HepG2 (cell line): ENCODE measurements around the gene S100P. TPM values are rescaled to one million over a fixed set of nuclear protein-coding genes. Genes with fewer than 3 reads are reported as not detected.
A peak's percentile ranks its signal among the peaks of the same experiment; 100 is the strongest.

Source experiments
- ARID3A ChIP-seq: IDR thresholded peaks from 2 replicates; pipeline ENCODE4 v1.6.1; 2012; ENCODE audit warnings: low read depth, low read length, improper control_type of control experiment
- ARNT2 ChIP-seq: sonication (generic); formaldehyde crosslinking; IDR thresholded peaks from 2 replicates; pipeline ENCODE4 v1.8.0; 2022; ENCODE audit warnings: mild to moderate bottlenecking, low read depth, missing genetic modification reagents, moderate library complexity
- CTCF ChIP-seq: sonication (generic); formaldehyde crosslinking; IDR thresholded peaks from 2 replicates; pipeline ENCODE4 v1.5.0; 2020; ENCODE audit warnings: mild to moderate bottlenecking, missing genetic modification reagents, moderate library complexity
- ELK4 ChIP-seq: sonication (generic); formaldehyde crosslinking; IDR thresholded peaks from 2 replicates; pipeline ENCODE4 v1.9.0; 2021; ENCODE audit warnings: missing genetic modification reagents, borderline replicate concordance
- GMEB1 ChIP-seq: sonication (generic); formaldehyde crosslinking; IDR thresholded peaks from 2 replicates; pipeline ENCODE4 v1.5.1; 2020; ENCODE audit warnings: missing genetic modification reagents, mild to moderate bottlenecking, borderline replicate concordance
- KDM5B ChIP-seq: sonication (generic); formaldehyde crosslinking; IDR thresholded peaks from 2 replicates; pipeline ENCODE4 v1.4.0; 2020; ENCODE audit warnings: missing genetic modification reagents, mild to moderate bottlenecking, borderline replicate concordance
- KMT2B ChIP-seq: IDR thresholded peaks from 2 replicates; pipeline ENCODE4 v1.6.1; 2016; ENCODE audit warnings: missing genetic modification reagents, missing compliant biosample characterization
- PHF5A ChIP-seq: IDR thresholded peaks from one replicate; pipeline ENCODE4 v1.6.1; 2018; ENCODE audit warnings: low read depth, missing genetic modification reagents; ENCODE audit not compliant: unreplicated experiment
- REPIN1 ChIP-seq: sonication (generic); formaldehyde crosslinking; IDR thresholded peaks from 2 replicates; pipeline ENCODE4 v1.8.0; 2022; ENCODE audit warnings: missing genetic modification reagents, low read depth, mild to moderate bottlenecking, borderline replicate concordance
- SOX13 ChIP-seq, 3 experiments: fragments of 450-650 bp in 1 of 3; sonication (generic) in 1 of 3; formaldehyde crosslinking in 1 of 3; IDR thresholded peaks in 2 of 3; conservative IDR thresholded peaks in 1 of 3; 2 replicates each; pipeline versions ENCODE4 v1.5.0 to v1.6.1; 2016 to 2020; ENCODE audit warnings: antibody characterized with exemption in 1 of 3, mild to moderate bottlenecking in 1 of 3, missing compliant biosample characterization in 1 of 3, missing genetic modification reagents in 1 of 3, moderate library complexity in 1 of 3
- TOE1 ChIP-seq: sonication (generic); formaldehyde crosslinking; IDR thresholded peaks from 2 replicates; pipeline ENCODE4 v1.4.0; 2020; ENCODE audit warnings: mild to moderate bottlenecking, missing genetic modification reagents
- ZBTB14 ChIP-seq: sonication (generic); formaldehyde crosslinking; IDR thresholded peaks from 2 replicates; pipeline ENCODE4 v1.4.0; 2020; ENCODE audit warnings: missing genetic modification reagents
- ZBTB42 ChIP-seq: sonication (generic); formaldehyde crosslinking; IDR thresholded peaks from 2 replicates; pipeline ENCODE4 v1.5.0; 2020; ENCODE audit warnings: mild to moderate bottlenecking, missing genetic modification reagents
- ZNF256 ChIP-seq: sonication (generic); formaldehyde crosslinking; conservative IDR thresholded peaks from 2 replicates; pipeline ENCODE4 v1.4.0; 2020; ENCODE audit warnings: missing genetic modification reagents
- ZNF333 ChIP-seq: sonication (generic); formaldehyde crosslinking; IDR thresholded peaks from 2 replicates; pipeline ENCODE4 v1.4.0; 2020; ENCODE audit warnings: mild to moderate bottlenecking, missing genetic modification reagents, borderline replicate concordance
- ZNF749 ChIP-seq: sonication (generic); formaldehyde crosslinking; IDR thresholded peaks from 2 replicates; pipeline ENCODE4 v1.8.0; 2022; ENCODE audit warnings: mild to moderate bottlenecking, missing genetic modification reagents, moderate library complexity, borderline replicate concordance
- ZNF784 ChIP-seq: sonication (generic); formaldehyde crosslinking; IDR thresholded peaks from 2 replicates; pipeline ENCODE4 v1.5.1; 2020; ENCODE audit warnings: missing genetic modification reagents, mild to moderate bottlenecking, borderline replicate concordance
- ZSCAN22 ChIP-seq: sonication (generic); formaldehyde crosslinking; IDR thresholded peaks from 2 replicates; pipeline ENCODE4 v1.4.0; 2020; ENCODE audit warnings: mild to moderate bottlenecking, missing genetic modification reagents
- polyA plus RNA-seq, 8 experiments: library from polyadenylated mRNA; depleted of rRNA in 3 of 8; stranded (reverse) in 7 of 8; unstranded in 1 of 8; fragments of >200 nt; fragmentation: Illumina TruSeq in 4 of 8; extraction: Trizol in 4 of 8; gene quantifications; 2 replicates each; pipeline versions ENCODE4 v1.2.1 to v1.2.3, GENCODE V29; 2011 to 2016; ENCODE audit warnings: low read depth in 4 of 8, missing spikeins in 1 of 8, mixed read lengths in 1 of 8; ENCODE audit not compliant: insufficient read depth in 1 of 8
- total RNA-seq, 5 experiments: library from RNA; depleted of rRNA; stranded (reverse); fragments of >200 nt; fragmentation: Illumina TruSeq; extraction: Trizol; gene quantifications; 2 replicates each; pipeline ENCODE4 v1.2.3, GENCODE V29; 2016; ENCODE audit warnings: low read depth in 1 of 5

The S100P gene
- total and polyA plus RNA-seq, 2 of the 13 experiments (the other 11 are each of a cell fraction or from before 2014, with no cell fraction given), result 278 to 1,649 TPM

GRCh38 chr4:6673660-6674499 lies 19.8 kb upstream of the S100P start (continued):
- TF ChIP-seq ZBTB14 (CRISPR knock-in tag) (peak; percentile 87), ZNF256 (CRISPR knock-in tag) (no peak), ZNF784 (no peak; the same call in 1 of the 2 replicates), KMT2B (peak; percentile 92), REPIN1 (CRISPR knock-in tag) (peak; percentile 84; the same call in 1 of the 2 replicates), ZNF333 (CRISPR knock-in tag) (no peak), SOX13 (IDR thresholded peaks at IDR 0.05) (no peak), SOX13 (CRISPR knock-in tag; conservative IDR thresholded peaks at IDR 0.05 in 1 of 2, IDR thresholded peaks at IDR 0.05 in 1 of 2) (0 out of 4 replicates have a peak, but pooled peaks of 1 of the 2 experiments have one; percentile 47), ZNF749 (CRISPR knock-in tag) (peak; percentile 93), PHF5A (CRISPR knock-in tag) (peak; percentile 85), ZBTB42 (CRISPR knock-in tag) (peak; percentile 90; the same call in 1 of the 2 replicates), TOE1 (no peak; the same call in 1 of the 2 replicates), ZSCAN22 (CRISPR knock-in tag) (no peak; the same call in 1 of the 2 replicates), KDM5B (CRISPR knock-in tag) (peak; percentile 85; the same call in 1 of the 2 replicates), ARID3A (no peak), ARNT2 (CRISPR knock-in tag) (peak; percentile 98), CTCF (CRISPR knock-in tag) (peak; percentile 47), GMEB1 (peak; percentile 91), ELK4 (CRISPR knock-in tag) (no peak)
